SK-N-SH (cell line): Measurements from ENCODE around the gene IFIT1B.

ENCODE experiments used
- EP300 ChIP-seq, 2 experiments: IDR thresholded peaks; 2 replicates each; pipeline versions ENCODE4 v1.4.0 to v1.6.1; 2012; ENCODE audit warnings: borderline replicate concordance in 1 of 2, low read depth in 1 of 2, low read length in 1 of 2
- EZH2phosphoT487 ChIP-seq: fragments of 200-600 bp; sonication (generic); IDR thresholded peaks from 2 replicates; pipeline ENCODE4 v1.6.1; 2017; ENCODE audit warnings: low read depth, mixed run types, mild to moderate bottlenecking, antibody characterized with exemption, moderate library complexity, borderline replicate concordance
- GABPA ChIP-seq: IDR thresholded peaks from 2 replicates; pipeline ENCODE4 v1.4.0; 2012; ENCODE audit warnings: low read depth, mild to moderate bottlenecking
- RCOR1 ChIP-seq: fragments of 150-350 bp; IDR thresholded peaks from 2 replicates; pipeline ENCODE4 v1.6.1; 2017; ENCODE audit warnings: antibody characterized with exemption, low read length
- REST ChIP-seq: IDR thresholded peaks from 2 replicates; pipeline ENCODE4 v1.6.1; 2012; ENCODE audit warnings: mild to moderate bottlenecking, low read depth, low read length, moderate library complexity
- TAF1 ChIP-seq: IDR thresholded peaks from 2 replicates; pipeline ENCODE4 v1.6.1; 2012; ENCODE audit warnings: low read depth, mild to moderate bottlenecking, low read length, moderate library complexity, borderline replicate concordance
- TF ChIP-seq, protein P1 (sequence below): fragments of 200-600 bp; sonication (generic); IDR thresholded peaks from 2 replicates; pipeline ENCODE4 v1.6.1; 2017; ENCODE audit warnings: antibody characterized with exemption, mild to moderate bottlenecking, moderate library complexity

GRCh38 chr10:89351780-89352597, 25.9 kb upstream of the IFIT1B start:
- TF ChIP-seq EP300 (IDR thresholded peaks at IDR 0.05; ENCODE audit: borderline replicate concordance in 1 of 2, low read depth in 1 of 2, low read length in 1 of 2), result no peak
- TF ChIP-seq TAF1, result no peak
- TF ChIP-seq RCOR1, result no peak
- no peak for TF ChIP-seq EZH2phosphoT487
- TF ChIP-seq REST, result no peak
- TF ChIP-seq GABPA, result no peak
- TF ChIP-seq, protein P1, sequence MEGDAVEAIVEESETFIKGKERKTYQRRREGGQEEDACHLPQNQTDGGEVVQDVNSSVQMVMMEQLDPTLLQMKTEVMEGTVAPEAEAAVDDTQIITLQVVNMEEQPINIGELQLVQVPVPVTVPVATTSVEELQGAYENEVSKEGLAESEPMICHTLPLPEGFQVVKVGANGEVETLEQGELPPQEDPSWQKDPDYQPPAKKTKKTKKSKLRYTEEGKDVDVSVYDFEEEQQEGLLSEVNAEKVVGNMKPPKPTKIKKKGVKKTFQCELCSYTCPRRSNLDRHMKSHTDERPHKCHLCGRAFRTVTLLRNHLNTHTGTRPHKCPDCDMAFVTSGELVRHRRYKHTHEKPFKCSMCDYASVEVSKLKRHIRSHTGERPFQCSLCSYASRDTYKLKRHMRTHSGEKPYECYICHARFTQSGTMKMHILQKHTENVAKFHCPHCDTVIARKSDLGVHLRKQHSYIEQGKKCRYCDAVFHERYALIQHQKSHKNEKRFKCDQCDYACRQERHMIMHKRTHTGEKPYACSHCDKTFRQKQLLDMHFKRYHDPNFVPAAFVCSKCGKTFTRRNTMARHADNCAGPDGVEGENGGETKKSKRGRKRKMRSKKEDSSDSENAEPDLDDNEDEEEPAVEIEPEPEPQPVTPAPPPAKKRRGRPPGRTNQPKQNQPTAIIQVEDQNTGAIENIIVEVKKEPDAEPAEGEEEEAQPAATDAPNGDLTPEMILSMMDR, result no peak
